Stimulated activated naive CD8-positive, alpha-beta T cell treated with anti-CD3 and anti-CD28 coated beads, Interleukin-15, amount 100 ng/mL, for 72 hours (primary cell): ENCODE measurements around the gene LDLRAD3.

Source experiments
- ATAC-seq: fragments of 150-1000 bp; cut with Tn5 transposase; 2 replicates; pipeline ENCODE4 v1.10.0; 2021; ENCODE audit warnings: mild to moderate bottlenecking, moderate library complexity
- DNase-seq, 2 donors: peaks; one replicate each; pipeline ENCODE4 v3.0.0; 2021 to 2022
- H3K27ac Mint-ChIP-seq, 2 donors: one replicate each; pipeline ENCODE4 v1.8.0; 2022; ENCODE audit warnings: mild to moderate bottlenecking in 2 of 2, mixed read lengths in 2 of 2, moderate library complexity in 2 of 2
- H3K27me3 Mint-ChIP-seq: one replicate; pipeline ENCODE4 v1.8.0; 2022; ENCODE audit warnings: mixed read lengths
- H3K4me1 Mint-ChIP-seq: one replicate; pipeline ENCODE4 v1.8.0; 2022; ENCODE audit warnings: mild to moderate bottlenecking, mixed read lengths
- H3K4me3 Mint-ChIP-seq, 2 donors: one replicate each; pipeline ENCODE4 v1.8.0; 2022; ENCODE audit warnings: mild to moderate bottlenecking in 2 of 2, mixed read lengths in 2 of 2, moderate library complexity in 1 of 2
- H3K9me3 Mint-ChIP-seq, 2 donors: one replicate each; pipeline ENCODE4 v1.8.0; 2022; ENCODE audit warnings: mixed read lengths in 2 of 2

Gene LDLRAD3

DNA sequence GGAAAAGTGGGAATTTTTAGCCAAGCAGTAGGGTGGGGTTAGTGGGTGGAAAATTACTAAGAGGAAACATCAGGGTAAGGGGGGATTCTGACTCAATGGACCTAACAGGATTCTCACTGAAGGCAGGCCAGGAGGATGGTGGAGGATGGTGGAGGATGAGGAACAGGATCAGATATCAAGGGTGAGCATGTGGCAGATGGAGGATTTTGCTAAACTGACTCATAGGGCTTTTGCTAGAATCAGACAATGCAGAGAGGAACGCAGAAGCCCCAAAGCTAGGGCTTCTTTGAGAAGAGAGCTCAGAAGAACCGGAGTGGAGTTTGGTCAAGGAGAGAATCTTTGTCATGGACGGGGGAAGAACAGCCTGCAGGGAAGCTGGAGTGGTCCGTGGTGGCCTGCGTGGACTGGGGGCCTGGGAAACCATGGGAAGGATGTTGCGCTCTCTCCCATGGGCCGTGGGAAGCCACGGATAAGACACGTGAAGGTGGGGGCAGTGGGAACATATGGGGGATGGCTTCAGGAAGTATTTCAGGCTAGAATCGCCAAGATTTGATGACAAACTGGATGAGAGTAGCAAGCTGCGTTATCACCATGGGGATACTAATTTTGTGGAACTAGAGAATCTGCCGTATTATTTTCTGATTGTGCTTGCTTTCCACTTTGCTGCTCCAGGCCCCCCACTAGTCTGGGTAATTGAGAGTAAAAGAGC lies 165.2 kb downstream of the LDLRAD3 start:
- no peaks in the 10 kb centered on the region for H3K9me3 Mint-ChIP-seq
- H3K27ac Mint-ChIP-seq: peak overlapping the region in 1 of 2 donors; percentile 23
- no peak overlapping the region for H3K4me3 Mint-ChIP-seq
- no peak for ATAC-seq
- DNase-seq: no peak
- H3K27me3 Mint-ChIP-seq: peaks cover 21% of the 10 kb centered on the region
- H3K4me1 Mint-ChIP-seq: no peaks in the 10 kb centered on the region

DNA sequence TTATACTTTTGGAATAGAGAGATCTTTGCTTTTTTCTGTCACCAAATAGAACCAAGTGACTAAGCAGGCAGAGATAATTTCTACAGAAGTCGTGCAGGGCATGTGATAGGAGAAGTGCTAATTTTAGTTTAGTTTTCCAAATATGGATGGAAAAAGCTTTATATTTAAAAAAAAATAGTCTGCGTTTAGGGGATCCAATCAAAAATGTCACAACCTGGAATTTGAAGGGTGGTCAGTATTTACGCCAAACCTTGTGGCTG lies 165.7 kb downstream of the LDLRAD3 start:
- Mint-ChIP-seq H3K27ac (no peak overlapping the region), H3K9me3 (peaks cover 0 to 2% of the 10 kb centered on the region in 2 donors), H3K4me3 (no peak overlapping the region), H3K27me3 (peaks cover 21% of the 10 kb centered on the region), H3K4me1 (no peaks in the 10 kb centered on the region)
- ATAC-seq (no peak), DNase-seq (no peak)

DNA sequence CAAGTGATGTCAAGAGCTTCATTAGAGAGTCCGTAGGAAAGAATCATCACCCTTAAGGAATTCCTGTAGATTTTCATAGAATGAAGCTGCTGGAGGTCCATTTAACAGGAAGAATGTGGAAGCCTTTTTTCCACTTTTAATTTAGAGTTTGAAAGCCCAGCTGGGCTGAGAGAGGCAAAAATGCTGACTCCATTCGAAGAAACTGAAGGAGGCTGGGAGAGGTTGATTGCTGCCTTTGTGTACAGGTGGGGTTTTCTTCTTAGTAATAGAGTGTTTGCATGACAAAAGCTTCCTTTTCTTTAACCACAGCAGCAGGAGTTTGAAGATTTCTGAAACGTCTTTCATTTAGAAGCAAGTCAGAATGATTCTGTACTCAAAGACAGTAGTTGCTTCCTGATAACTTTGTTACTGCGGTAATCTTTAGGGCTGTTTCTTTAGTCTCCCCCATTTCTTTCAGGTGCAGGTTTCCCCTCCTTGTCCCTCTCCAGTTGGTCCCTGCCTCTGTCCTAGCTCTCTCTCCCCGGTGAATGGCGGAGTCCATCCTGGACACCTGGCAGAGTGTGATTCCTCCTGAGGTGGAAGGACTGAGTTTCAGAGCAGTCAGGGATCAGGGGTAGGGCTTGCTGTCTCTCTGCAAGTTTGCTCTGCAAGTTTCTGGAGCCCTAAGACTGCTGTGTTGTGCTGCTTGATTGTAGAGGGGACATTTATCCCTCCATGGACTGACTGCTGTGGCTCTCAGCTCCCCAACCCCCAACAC lies 166.2 kb downstream of the LDLRAD3 start:
- H3K4me1 Mint-ChIP-seq: no peaks in the 10 kb centered on the region
- ATAC-seq (no peak), DNase-seq (no peak)
- peaks cover 4 to 8% of the 10 kb centered on the region in 2 donors for H3K9me3 Mint-ChIP-seq
- peaks cover 21% of the 10 kb centered on the region for H3K27me3 Mint-ChIP-seq
- H3K27ac Mint-ChIP-seq: no peak overlapping the region
- H3K4me3 Mint-ChIP-seq: no peak overlapping the region

DNA sequence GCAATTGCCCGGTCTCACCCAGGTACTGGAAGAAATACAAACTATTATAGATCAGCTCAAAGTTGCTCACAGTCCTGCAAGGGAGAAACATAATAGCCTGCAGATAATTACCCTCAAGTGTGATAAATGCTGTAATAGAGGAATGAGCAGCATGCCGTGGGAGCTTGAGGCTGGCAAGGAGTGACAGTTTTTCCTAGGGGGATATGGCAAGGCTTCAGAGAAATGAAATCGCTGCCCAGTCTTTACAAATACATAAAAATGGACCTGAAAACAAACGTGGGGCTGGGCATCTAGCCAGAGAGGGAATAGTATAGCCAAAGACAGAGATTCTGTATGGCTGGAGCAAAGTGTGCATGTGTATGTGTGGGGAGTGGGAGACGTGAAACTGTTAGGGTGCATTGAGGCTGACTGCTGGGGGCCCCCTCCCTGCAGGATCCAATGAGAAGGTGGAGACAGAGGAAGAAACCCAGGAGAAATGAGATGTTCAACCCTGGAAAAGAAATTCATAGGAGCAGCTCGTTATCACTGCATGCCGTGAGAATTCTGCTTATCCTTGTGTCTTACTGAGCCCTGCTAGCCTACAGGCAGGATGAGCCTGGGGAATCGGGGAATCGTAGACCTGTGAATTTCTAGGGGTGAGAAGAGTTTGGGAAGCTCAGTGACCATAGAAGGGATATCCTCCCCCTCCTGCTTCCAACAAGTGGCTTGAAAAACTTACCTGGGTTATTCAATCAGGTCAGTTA lies 167.0 kb downstream of the LDLRAD3 start:
- Mint-ChIP-seq H3K4me3 (no peak overlapping the region), H3K4me1 (no peaks in the 10 kb centered on the region), H3K9me3 (peaks cover 6 to 11% of the 10 kb centered on the region in 2 donors), H3K27me3 (peaks cover 21% of the 10 kb centered on the region), H3K27ac (no peak overlapping the region)
- no peak for ATAC-seq
- no peak for DNase-seq

DNA sequence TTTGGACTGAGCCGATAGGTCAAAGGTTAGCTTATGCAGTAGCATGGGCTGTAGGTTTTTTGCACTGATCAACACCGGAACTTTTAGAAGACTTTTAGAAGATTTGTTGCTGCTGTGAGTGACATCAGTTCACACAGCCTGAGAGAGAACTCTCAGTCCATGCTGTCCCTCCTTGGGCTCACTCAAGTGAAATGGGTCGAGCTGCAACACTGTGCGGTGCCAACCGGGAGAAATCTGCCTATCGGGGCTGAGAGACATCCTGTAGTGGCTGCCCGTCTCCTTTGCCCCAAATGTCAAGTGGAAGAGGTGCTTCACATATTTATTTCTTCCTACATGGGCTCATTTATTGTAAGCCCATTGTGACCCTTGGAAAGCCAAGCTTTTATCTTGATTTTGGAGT lies 170.2 kb downstream of the LDLRAD3 start:
- DNase-seq: no peak
- no peak for ATAC-seq
- H3K4me1 Mint-ChIP-seq: no peaks in the 10 kb centered on the region

DNA sequence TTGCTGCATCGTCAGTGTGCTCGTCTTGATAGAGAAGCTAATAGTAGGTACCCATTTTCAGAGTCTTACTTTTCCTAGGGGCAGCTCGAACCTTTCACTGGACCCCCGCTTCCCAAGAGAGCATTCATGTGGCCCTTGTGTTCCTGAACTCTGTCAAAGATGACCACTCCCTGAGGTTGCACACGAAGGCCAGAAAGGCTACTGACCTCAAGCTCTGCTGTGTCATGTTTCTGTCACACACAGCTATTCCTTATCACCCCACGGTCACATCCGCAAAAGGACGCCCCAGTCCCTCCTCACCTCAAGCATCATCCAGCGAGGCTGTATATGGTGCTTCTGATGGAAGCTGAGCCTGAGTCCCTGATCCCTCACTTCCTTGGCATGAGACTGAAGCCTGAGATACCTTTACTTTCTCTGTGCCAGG lies 171.5 kb downstream of the LDLRAD3 start:
- Mint-ChIP-seq H3K4me3 (no peak overlapping the region), H3K27me3 (peaks cover 7% of the 10 kb centered on the region), H3K4me1 (no peaks in the 10 kb centered on the region), H3K9me3 (peaks cover 6 to 11% of the 10 kb centered on the region in 2 donors), H3K27ac (no peak overlapping the region)
- ATAC-seq (no peak), DNase-seq (no peak)

More for the DNA sequence above, 170.2 kb downstream of the LDLRAD3 start:
- peak overlapping the region in 1 of 2 donors; percentile 16 for H3K27ac Mint-ChIP-seq
- H3K9me3 Mint-ChIP-seq: peaks cover 6 to 11% of the 10 kb centered on the region in 2 donors
- peaks cover 10% of the 10 kb centered on the region for H3K27me3 Mint-ChIP-seq
- no peak overlapping the region for H3K4me3 Mint-ChIP-seq

DNA sequence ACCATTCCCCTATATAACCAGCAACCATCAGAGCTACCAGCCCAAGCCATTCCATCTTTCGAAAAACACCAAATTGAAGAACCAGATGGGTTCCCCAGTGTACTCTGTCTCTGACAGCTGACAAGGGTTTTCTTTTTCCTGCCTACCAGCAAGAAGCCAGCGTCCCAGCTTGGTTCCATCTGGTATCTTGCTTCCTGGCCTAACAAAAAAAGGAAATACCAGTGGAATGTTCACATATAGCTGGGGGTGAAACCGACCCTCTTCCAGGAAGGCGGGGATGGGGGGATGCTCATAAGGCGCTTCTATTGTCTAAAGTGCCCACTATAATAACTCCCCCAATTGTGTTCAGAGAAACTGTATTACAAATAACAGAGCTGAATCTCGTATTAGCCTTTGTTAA lies 172.3 kb downstream of the LDLRAD3 start:
- H3K27me3 Mint-ChIP-seq: peaks cover 6% of the 10 kb centered on the region
- H3K9me3 Mint-ChIP-seq: peaks cover 6 to 11% of the 10 kb centered on the region in 2 donors
- no peak overlapping the region for H3K27ac Mint-ChIP-seq
- no peaks in the 10 kb centered on the region for H3K4me1 Mint-ChIP-seq
- no peak for DNase-seq
- ATAC-seq: no peak
- H3K4me3 Mint-ChIP-seq: no peak overlapping the region

DNA sequence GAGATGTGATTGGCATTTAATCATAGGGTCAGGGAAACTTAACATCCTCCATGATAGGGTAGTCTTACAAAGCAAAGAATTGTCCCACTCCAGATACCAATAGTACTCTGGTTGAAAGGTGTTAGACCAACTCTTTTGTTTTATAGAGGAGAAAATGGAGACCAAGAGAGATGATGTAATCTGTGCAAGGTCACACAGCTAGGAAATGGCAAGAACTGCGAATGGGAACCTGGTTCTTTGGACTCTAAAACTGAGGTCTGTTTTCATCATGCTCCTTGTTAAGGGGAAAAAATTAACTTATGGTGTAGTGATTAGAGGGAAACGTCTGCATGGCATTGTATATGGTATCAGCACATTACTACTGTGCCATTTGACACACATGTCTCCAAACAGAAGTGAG lies 174.2 kb downstream of the LDLRAD3 start:
- DNase-seq (no peak), ATAC-seq (no peak)
- Mint-ChIP-seq H3K4me3 (no peak overlapping the region), H3K27ac (no peak overlapping the region), H3K27me3 (peaks cover 11% of the 10 kb centered on the region), H3K9me3 (peaks cover 6 to 11% of the 10 kb centered on the region in 2 donors), H3K4me1 (no peaks in the 10 kb centered on the region)

DNA sequence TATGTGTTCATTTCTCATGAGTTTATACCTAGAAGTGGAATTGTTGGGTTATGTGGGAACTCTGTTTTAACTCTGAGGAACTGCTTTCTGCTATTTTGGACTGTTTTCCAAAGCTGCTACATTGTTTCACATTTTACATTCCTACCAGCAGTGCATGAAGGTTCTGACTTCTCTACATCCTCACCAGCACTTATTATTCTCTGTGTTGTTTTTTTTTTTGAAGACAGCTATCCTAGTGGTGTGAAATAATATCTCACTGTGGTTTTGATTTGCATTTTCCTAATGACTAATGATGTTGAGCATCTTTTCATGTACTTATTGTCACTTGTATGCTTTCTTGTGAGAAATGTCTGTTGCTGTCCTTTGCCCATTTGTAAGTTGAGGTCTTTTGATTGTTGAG lies 175.4 kb downstream of the LDLRAD3 start:
- no peak for ATAC-seq
- H3K27ac Mint-ChIP-seq: no peak overlapping the region
- no peaks in the 10 kb centered on the region for H3K4me1 Mint-ChIP-seq
- peaks cover 11% of the 10 kb centered on the region for H3K27me3 Mint-ChIP-seq
- no peak for DNase-seq
- H3K4me3 Mint-ChIP-seq: no peak overlapping the region
- H3K9me3 Mint-ChIP-seq: peaks cover 6 to 10% of the 10 kb centered on the region in 2 donors

DNA sequence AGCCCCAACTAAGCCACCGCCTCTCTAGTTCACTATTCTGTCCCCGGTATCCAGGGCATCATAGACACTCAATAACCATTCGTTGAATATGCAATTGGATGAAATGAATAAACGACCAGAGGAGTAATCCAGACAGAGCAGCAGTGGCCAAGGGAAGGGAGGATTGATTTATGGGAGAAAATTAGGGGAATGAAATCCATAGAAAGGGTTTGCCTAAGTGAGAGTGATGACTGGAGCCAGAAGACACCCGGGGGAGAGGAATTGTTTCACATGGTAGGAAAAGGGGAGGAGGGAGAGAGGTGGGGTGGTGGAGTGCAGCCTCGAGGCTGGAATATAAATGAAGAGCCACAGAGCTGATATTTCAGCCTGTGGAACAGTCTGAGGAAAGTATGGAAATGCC lies 177.2 kb downstream of the LDLRAD3 start:
- Mint-ChIP-seq H3K9me3 (no peaks in the 10 kb centered on the region), H3K4me3 (no peak overlapping the region), H3K27me3 (peaks cover 14% of the 10 kb centered on the region), H3K4me1 (no peaks in the 10 kb centered on the region), H3K27ac (no peak overlapping the region)
- DNase-seq: no peak
- no peak for ATAC-seq

DNA sequence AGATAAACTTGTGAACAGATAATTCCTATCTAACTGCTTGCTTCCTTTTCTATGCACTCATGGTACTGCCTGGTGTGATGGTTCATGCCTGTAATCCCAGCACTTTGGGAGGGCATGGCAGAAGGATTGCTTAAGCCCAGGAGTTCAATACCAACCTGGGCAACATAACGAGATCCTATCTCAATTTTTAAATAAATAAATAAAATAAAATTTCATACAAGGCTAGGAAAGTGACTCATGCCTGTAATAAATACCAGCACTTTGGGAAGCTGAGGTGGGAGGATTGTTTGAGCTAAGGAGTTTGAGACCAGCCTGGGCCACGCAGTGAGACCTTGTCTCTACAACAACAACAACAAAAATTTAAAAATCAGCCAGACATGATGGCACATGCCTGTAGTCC lies 178.8 kb downstream of the LDLRAD3 start:
- peaks cover 22% of the 10 kb centered on the region for H3K27me3 Mint-ChIP-seq
- H3K9me3 Mint-ChIP-seq: no peaks in the 10 kb centered on the region
- DNase-seq (no peak), ATAC-seq (no peak)
- no peak overlapping the region for H3K27ac Mint-ChIP-seq
- no peak overlapping the region for H3K4me3 Mint-ChIP-seq
- no peaks in the 10 kb centered on the region for H3K4me1 Mint-ChIP-seq

DNA sequence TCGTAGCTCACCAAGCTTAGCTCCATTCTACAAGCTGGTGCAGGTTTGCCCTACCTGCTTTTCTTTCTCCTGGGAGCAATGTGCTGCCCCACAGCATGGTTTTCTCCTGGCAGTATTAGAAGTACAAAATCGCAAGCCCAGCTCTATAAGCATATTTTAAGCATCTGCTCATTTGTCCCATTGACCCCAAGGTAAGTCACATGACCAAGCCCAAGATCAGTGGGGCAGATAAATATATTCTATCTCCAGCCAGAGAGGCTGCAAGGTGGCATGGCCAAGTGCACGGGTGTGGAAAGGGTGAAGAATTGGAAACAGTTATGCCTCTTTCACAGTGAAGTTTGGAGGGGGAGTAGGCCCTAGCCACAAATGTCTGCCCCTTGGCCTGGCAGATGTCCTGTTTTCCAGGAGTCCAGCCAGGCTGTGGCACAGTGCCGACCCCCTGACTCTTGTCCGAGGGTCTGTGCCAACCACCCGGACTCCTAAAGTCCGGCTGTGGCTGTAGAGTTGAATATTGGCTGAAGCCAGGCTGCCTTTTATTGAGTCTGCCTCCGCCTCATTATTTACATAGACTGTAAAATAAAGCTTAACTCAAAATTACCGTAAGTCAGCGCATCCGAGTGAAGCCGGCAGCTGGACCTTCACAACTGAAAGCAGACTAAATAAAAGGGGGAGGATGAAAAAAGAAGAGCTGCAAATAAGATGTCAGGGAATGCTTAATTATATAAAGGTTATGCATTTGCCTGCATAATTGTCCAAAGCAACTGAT lies 179.7 kb downstream of the LDLRAD3 start:
- no peak overlapping the region for H3K27ac Mint-ChIP-seq
- ATAC-seq: no peak
- H3K4me1 Mint-ChIP-seq: no peaks in the 10 kb centered on the region
- no peak overlapping the region for H3K4me3 Mint-ChIP-seq
- DNase-seq: no peak
- H3K9me3 Mint-ChIP-seq: no peaks in the 10 kb centered on the region
- H3K27me3 Mint-ChIP-seq: peaks cover 28% of the 10 kb centered on the region

DNA sequence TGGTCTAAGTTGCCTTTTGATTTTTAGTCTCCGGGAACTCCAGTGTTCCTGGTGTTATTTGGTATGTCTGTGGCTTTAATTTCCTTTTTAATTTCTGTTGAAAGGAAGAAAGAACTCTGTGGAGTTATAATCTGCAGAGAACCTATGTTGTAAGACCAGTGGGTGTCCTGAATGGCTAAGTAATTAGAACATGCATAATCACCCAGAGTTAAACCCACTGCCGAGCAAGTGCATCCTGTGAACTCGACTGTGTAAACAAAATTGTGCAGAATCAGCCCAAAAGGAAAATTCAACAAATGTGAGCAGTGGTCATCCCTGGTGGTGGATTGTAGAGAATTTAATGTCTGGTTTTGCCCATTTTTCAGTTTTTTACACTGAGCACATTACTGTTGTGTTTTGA lies 182.8 kb downstream of the LDLRAD3 start:
- H3K9me3 Mint-ChIP-seq: no peaks in the 10 kb centered on the region
- ATAC-seq: no peak
- H3K27me3 Mint-ChIP-seq: peaks cover 27% of the 10 kb centered on the region
- H3K4me3 Mint-ChIP-seq: no peak overlapping the region
- no peak overlapping the region for H3K27ac Mint-ChIP-seq
- no peak for DNase-seq
- no peaks in the 10 kb centered on the region for H3K4me1 Mint-ChIP-seq

DNA sequence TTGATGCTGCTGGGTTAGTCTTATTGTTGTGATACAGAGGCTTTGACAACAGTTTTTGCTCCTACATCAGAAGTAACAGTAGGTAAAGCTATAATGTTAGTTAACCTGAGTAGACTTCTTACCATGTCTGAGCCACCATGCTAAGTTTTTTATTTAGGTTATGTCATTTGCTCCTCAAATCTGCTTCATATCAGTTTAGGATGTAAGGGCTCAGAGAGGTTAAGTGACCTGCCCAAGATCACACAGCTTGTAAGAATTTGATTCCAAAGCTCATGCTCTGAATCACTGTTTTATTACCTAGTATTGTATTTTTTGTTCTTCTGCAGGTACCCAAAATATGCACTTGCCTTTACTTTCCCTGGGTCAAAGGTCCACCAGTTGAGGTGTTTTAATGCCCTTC lies 183.7 kb downstream of the LDLRAD3 start:
- Mint-ChIP-seq H3K4me1 (no peaks in the 10 kb centered on the region), H3K27me3 (peaks cover 34% of the 10 kb centered on the region), H3K27ac (no peak overlapping the region), H3K4me3 (no peak overlapping the region), H3K9me3 (no peaks in the 10 kb centered on the region)
- ATAC-seq: no peak
- DNase-seq: no peak

DNA sequence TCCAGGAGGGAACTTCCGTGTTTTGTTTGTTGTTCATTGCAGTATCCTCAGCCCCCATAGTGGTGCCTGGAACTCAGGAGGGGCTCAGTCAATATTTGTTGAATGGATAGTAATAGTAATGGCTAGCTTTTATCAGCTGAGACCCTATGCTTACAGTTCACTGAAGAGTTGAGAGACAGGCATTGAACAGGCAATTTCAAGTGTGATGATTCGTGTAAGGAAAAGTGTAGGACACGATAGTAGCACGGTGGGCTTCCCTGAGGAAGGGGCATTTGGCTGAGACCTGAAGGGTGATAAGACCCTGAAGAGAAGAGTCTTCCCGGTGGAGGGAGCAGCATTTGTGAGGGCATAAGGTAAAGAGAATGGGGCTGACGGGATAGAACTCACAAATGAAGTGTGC lies 186.1 kb downstream of the LDLRAD3 start:
- no peak overlapping the region for H3K4me3 Mint-ChIP-seq
- no peak for DNase-seq
- H3K9me3 Mint-ChIP-seq: no peaks in the 10 kb centered on the region
- peaks cover 34% of the 10 kb centered on the region for H3K27me3 Mint-ChIP-seq
- H3K4me1 Mint-ChIP-seq: no peaks in the 10 kb centered on the region
- no peak overlapping the region for H3K27ac Mint-ChIP-seq
- ATAC-seq: no peak
